ENCODE measurements around the gene COX5B. TPM values are rescaled to one million over a fixed set of nuclear protein-coding genes. Genes with fewer than 3 reads are reported as not detected.

COX5B gene
- total RNA-seq, 6 experiments from 2014 or later, result 153 to 318 (median 197) TPM

- WGBS (ENCODE audit: insufficient coverage, low coverage, low lambda C conversion rate, missing lambda C conversion rate), result 95% methylated on average over 8 of the region's 20 CpGs
- intact Hi-C loops (cut with DNase I), result no loop called here
- Histone ChIP-seq H3K4me3 (no peak overlapping the region), H3K27me3 (no peaks in the 10 kb centered on the region), H3K4me1 (peaks cover 0 to 11% (median 5%) of the 10 kb centered on the region in 4 donors), H3K36me3 (peaks cover 0 to 15% (median under 1%) of the 10 kb centered on the region in 4 donors), H3K27ac (no peak overlapping the region), H3K9me3 (no peaks in the 10 kb centered on the region)
- no peak for ATAC-seq
- peak in 1 of 3 donors; percentile 23 for DNase-seq
- no peak for TF ChIP-seq POLR2A (IDR thresholded peaks at IDR 0.05)
- TF ChIP-seq, protein P1, sequence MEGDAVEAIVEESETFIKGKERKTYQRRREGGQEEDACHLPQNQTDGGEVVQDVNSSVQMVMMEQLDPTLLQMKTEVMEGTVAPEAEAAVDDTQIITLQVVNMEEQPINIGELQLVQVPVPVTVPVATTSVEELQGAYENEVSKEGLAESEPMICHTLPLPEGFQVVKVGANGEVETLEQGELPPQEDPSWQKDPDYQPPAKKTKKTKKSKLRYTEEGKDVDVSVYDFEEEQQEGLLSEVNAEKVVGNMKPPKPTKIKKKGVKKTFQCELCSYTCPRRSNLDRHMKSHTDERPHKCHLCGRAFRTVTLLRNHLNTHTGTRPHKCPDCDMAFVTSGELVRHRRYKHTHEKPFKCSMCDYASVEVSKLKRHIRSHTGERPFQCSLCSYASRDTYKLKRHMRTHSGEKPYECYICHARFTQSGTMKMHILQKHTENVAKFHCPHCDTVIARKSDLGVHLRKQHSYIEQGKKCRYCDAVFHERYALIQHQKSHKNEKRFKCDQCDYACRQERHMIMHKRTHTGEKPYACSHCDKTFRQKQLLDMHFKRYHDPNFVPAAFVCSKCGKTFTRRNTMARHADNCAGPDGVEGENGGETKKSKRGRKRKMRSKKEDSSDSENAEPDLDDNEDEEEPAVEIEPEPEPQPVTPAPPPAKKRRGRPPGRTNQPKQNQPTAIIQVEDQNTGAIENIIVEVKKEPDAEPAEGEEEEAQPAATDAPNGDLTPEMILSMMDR (IDR thresholded peaks at IDR 0.05), result no peak
These were observed 14.3 kb downstream of the COX5B start for GRCh38 chr2:97660044-97660774.

DNA sequence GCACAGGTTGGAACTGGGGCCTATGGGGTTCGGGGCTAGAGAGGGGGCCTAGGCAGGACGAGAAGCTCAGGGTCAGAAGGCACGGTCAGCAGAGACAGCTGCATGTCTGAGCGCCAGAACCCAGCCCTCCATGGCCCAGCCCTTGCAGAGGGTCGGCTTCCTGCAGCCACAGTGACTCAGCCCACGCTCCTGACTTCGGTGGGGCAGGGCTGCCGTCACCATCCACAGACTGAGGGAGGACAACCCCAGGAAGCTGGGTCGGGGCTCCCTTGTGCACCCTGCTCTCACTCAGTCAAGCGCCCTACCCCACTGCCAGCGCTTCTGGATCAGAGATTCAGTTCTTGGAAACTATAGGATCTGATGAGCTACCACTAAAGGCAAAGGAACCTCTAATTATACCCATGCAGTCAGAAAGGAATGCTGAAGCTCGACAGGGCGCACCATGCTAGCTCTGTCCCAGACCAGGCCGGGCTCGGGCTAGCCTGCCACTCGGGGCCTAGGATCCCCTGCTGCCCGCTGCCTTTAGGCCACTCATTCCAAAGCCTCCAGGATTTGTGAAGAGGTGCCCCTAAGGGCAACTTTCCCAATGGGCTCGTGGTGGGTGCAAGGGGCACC lies 15.0 kb downstream of the COX5B start:
- H3K4me1 ChIP-seq, result peaks cover 0 to 11% (median 5%) of the 10 kb centered on the region in 4 donors
- no peak for DNase-seq
- H3K27me3 ChIP-seq, result no peaks in the 10 kb centered on the region
- TF ChIP-seq, protein P1 (IDR thresholded peaks at IDR 0.05), result no peak
- no peak for TF ChIP-seq POLR2A (IDR thresholded peaks at IDR 0.05)
- no peak for ATAC-seq
- H3K27ac ChIP-seq, result no peak overlapping the region
- intact Hi-C loops (cut with DNase I), result no loop called here
- H3K4me3 ChIP-seq, result no peak overlapping the region
- H3K9me3 ChIP-seq, result no peaks in the 10 kb centered on the region
- H3K36me3 ChIP-seq, result peaks cover 0 to 15% (median under 1%) of the 10 kb centered on the region in 4 donors
- 53% methylated on average over 4 of the region's 18 CpGs for WGBS (ENCODE audit: insufficient coverage, low coverage, low lambda C conversion rate, missing lambda C conversion rate)

GRCh38 chr2:97661927-97662326 lies 16.1 kb downstream of the COX5B start:
- TF ChIP-seq, protein P1 (IDR thresholded peaks at IDR 0.05), result no peak
- TF ChIP-seq POLR2A (IDR thresholded peaks at IDR 0.05), result no peak
- Histone ChIP-seq H3K27ac (peak overlapping the region in 1 of 3 donors; percentile 77), H3K4me3 (no peak overlapping the region), H3K27me3 (no peaks in the 10 kb centered on the region), H3K36me3 (peaks cover 0 to 15% (median under 1%) of the 10 kb centered on the region in 4 donors), H3K9me3 (no peaks in the 10 kb centered on the region), H3K4me1 (peaks cover 0 to 11% (median 5%) of the 10 kb centered on the region in 4 donors)
- 78% methylated on average over 5 of the region's 6 CpGs for WGBS (ENCODE audit: insufficient coverage, low coverage, low lambda C conversion rate, missing lambda C conversion rate)
- intact Hi-C loops (cut with DNase I), result no loop called here
- no peak for DNase-seq
- ATAC-seq, result no peak

DNA sequence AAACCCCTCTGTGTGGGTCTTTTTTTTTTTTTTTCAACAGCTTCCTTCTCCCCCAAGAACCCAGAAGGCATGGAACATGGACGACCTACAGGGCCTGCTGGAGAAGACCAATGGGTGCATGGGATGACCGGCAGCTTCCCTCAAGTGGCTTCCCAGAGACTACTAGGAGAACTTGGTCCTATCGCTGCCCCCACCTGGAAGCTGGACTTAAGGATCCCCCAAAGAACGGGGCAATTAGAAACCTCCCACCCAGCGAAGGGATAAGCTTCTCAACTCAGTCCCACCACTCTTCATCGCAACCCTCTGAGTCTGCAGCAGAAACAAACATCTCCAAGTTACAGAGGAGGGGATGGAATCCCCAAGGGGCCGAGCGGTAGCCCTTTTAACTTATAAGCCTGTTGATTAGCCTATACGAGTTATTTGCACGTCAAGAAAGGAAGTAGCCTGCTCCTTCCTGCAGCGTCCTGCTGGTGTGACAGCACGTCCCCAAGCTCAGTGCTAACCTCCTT lies 16.6 kb downstream of the COX5B start:
- H3K4me3 ChIP-seq, result peak overlapping the region; percentile 33 to 77 (median 62)

More for the DNA sequence above, 16.6 kb downstream of the COX5B start:
- no peak for ATAC-seq
- H3K27ac ChIP-seq, result peak overlapping the region; percentile 77 to 96 (median 92)
- no peaks in the 10 kb centered on the region for H3K27me3 ChIP-seq
- intact Hi-C loops (cut with DNase I), result no loop called here
- H3K4me1 ChIP-seq, result peaks cover 0 to 11% (median 5%) of the 10 kb centered on the region in 4 donors
- TF ChIP-seq, protein P1 (IDR thresholded peaks at IDR 0.05), result no peak
- TF ChIP-seq POLR2A (IDR thresholded peaks at IDR 0.05), result no peak
- no peaks in the 10 kb centered on the region for H3K9me3 ChIP-seq
- DNase-seq, result no peak
- peaks cover 0 to 12% (median under 1%) of the 10 kb centered on the region in 4 donors for H3K36me3 ChIP-seq
- 53% methylated on average over 8 of the region's 12 CpGs for WGBS (ENCODE audit: insufficient coverage, low coverage, low lambda C conversion rate, missing lambda C conversion rate)

Data from right lobe of liver (tissue), 6 donors.